OCI-LY1 (cell line): ENCODE measurements around the gene CHIT1.

Experiments
- H2AFZ ChIP-seq: fragments of 200-600 bp; sonication (generic), shearing (Covaris generic); 2 replicates; pipeline ENCODE4 v1.6.0; 2014; ENCODE audit warnings: antibody characterized with exemption, mild to moderate bottlenecking, low read length
- H3F3A ChIP-seq: fragments of 200-600 bp; sonication (generic), shearing (Covaris generic); 2 replicates; pipeline ENCODE4 v1.6.0; 2014; ENCODE audit warnings: mild to moderate bottlenecking, antibody characterized with exemption, low read length, moderate library complexity; ENCODE audit not compliant: insufficient read depth
- H3K27ac ChIP-seq: fragments of 200-600 bp; sonication (generic); 2 replicates; pipeline ENCODE4 v1.5.1; 2014; ENCODE audit warnings: low read length, mixed run types, mild to moderate bottlenecking, low read depth; ENCODE audit not compliant: poor library complexity, severe bottlenecking
- H3K27me3 ChIP-seq: fragments of 200-600 bp; sonication (generic); 2 replicates; pipeline ENCODE4 v1.6.0; 2014; ENCODE audit warnings: antibody characterized with exemption, mild to moderate bottlenecking, low read length, moderate library complexity; ENCODE audit not compliant: insufficient read depth
- H3K36me3 ChIP-seq: fragments of 200-600 bp; sonication (generic); 2 replicates; pipeline ENCODE4 v1.6.1; 2014; ENCODE audit warnings: mild to moderate bottlenecking, antibody characterized with exemption, low read length, moderate library complexity, mixed read lengths; ENCODE audit not compliant: insufficient read depth
- H3K4me1 ChIP-seq: fragments of 200-600 bp; sonication (generic); 2 replicates; pipeline ENCODE4 v1.5.1; 2014; ENCODE audit warnings: mild to moderate bottlenecking, low read length, moderate library complexity; ENCODE audit not compliant: insufficient read depth, severe bottlenecking
- H3K4me2 ChIP-seq: fragments of 200-600 bp; sonication (generic), shearing (Covaris generic); 2 replicates; pipeline ENCODE4 v1.6.1; 2014; ENCODE audit warnings: low read length
- H3K4me3 ChIP-seq: fragments of 200-600 bp; sonication (generic); 2 replicates; pipeline ENCODE4 v1.5.1; 2014; ENCODE audit warnings: low read length, low read depth, mild to moderate bottlenecking, mixed read lengths; ENCODE audit not compliant: poor library complexity, severe bottlenecking
- H3K79me2 ChIP-seq: fragments of 200-600 bp; shearing (Covaris generic); 2 replicates; pipeline ENCODE4 v1.6.1; 2016; ENCODE audit warnings: mixed run types, low read length, mixed read lengths; ENCODE audit not compliant: insufficient read depth
- H3K9ac ChIP-seq: fragments of 200-600 bp; sonication (generic), shearing (Covaris generic); 2 replicates; pipeline ENCODE4 v1.6.1; 2014; ENCODE audit warnings: mild to moderate bottlenecking, low read length, mixed read lengths
- H3K9me2 ChIP-seq: fragments of 200-600 bp; sonication (generic), shearing (Covaris generic); 2 replicates; pipeline ENCODE4 v1.6.1; 2014; ENCODE audit warnings: low read depth, mild to moderate bottlenecking, low read length, mixed read lengths
- H3K9me3 ChIP-seq: fragments of 200-600 bp; shearing (Covaris generic); 2 replicates; pipeline ENCODE4 v1.6.1; 2014; ENCODE audit warnings: low read length, mixed read lengths
- H4K20me1 ChIP-seq: fragments of 200-600 bp; sonication (generic), shearing (Covaris generic); 2 replicates; pipeline ENCODE4 v1.6.0; 2016; ENCODE audit warnings: mild to moderate bottlenecking, low read length; ENCODE audit not compliant: insufficient read depth
- CTCF ChIP-seq: fragments of 200-600 bp; sonication (generic), shearing (Covaris generic); IDR thresholded peaks from 2 replicates; pipeline ENCODE4 v1.5.1; 2017; ENCODE audit warnings: mild to moderate bottlenecking, antibody characterized with exemption, low read length, moderate library complexity, mixed read lengths
- EZH2 ChIP-seq: fragments of 200-600 bp; sonication (generic), shearing (Covaris generic); IDR thresholded peaks from 2 replicates; pipeline ENCODE4 v1.8.0; 2017; ENCODE audit warnings: borderline replicate concordance, mixed run types, mild to moderate bottlenecking, antibody characterized with exemption, low read length, moderate library complexity, mixed read lengths

CHIT1 gene

GRCh38 chr1:203225071-203225470, 4.4 kb downstream of the CHIT1 start:
- no peaks in the 10 kb centered on the region for H3F3A ChIP-seq
- no peak overlapping the region for H3K4me3 ChIP-seq
- H3K4me2 ChIP-seq = no peak overlapping the region
- H3K27me3 ChIP-seq = no peaks in the 10 kb centered on the region
- no peak overlapping the region for H2AFZ ChIP-seq
- no peaks in the 10 kb centered on the region for H3K79me2 ChIP-seq
- no peaks in the 10 kb centered on the region for H3K4me1 ChIP-seq
- TF ChIP-seq CTCF (no peak), EZH2 (no peak)
- no peaks in the 10 kb centered on the region for H3K9me2 ChIP-seq
- H3K27ac ChIP-seq = no peak overlapping the region
- no peaks in the 10 kb centered on the region for H3K9me3 ChIP-seq
- no peak overlapping the region for H3K9ac ChIP-seq
- H3K36me3 ChIP-seq = no peaks in the 10 kb centered on the region
- no peaks in the 10 kb centered on the region for H4K20me1 ChIP-seq

GRCh38 chr1:203223012-203223775, 6.3 kb downstream of the CHIT1 start:
- H3K4me2 ChIP-seq = no peak overlapping the region
- no peaks in the 10 kb centered on the region for H3K27me3 ChIP-seq
- no peaks in the 10 kb centered on the region for H3K4me1 ChIP-seq
- no peak overlapping the region for H3K4me3 ChIP-seq
- no peaks in the 10 kb centered on the region for H3K9me2 ChIP-seq
- no peaks in the 10 kb centered on the region for H3K9me3 ChIP-seq
- no peak overlapping the region for H3K9ac ChIP-seq
- no peak overlapping the region for H2AFZ ChIP-seq
- no peaks in the 10 kb centered on the region for H3F3A ChIP-seq
- no peaks in the 10 kb centered on the region for H3K36me3 ChIP-seq
- H3K79me2 ChIP-seq = no peaks in the 10 kb centered on the region
- H3K27ac ChIP-seq = no peak overlapping the region
- TF ChIP-seq EZH2 = no peak
- TF ChIP-seq CTCF = no peak
- H4K20me1 ChIP-seq = no peaks in the 10 kb centered on the region

- Histone ChIP-seq H2AFZ (no peak overlapping the region), H3K9ac (no peak overlapping the region), H3K79me2 (no peaks in the 10 kb centered on the region), H3K4me2 (no peak overlapping the region), H3K4me3 (no peak overlapping the region), H3K9me3 (no peaks in the 10 kb centered on the region), H3K27me3 (no peaks in the 10 kb centered on the region), H4K20me1 (no peaks in the 10 kb centered on the region), H3K4me1 (no peaks in the 10 kb centered on the region), H3K9me2 (no peaks in the 10 kb centered on the region), H3K27ac (no peak overlapping the region), H3K36me3 (no peaks in the 10 kb centered on the region), H3F3A (no peaks in the 10 kb centered on the region)
- TF ChIP-seq CTCF (no peak), EZH2 (no peak)
Measured at GRCh38 chr1:203219934-203220333, 9.5 kb downstream of the CHIT1 start.
